ENCODE results near the gene TMC8. TPM values are rescaled to one million over a fixed set of nuclear protein-coding genes. Genes with fewer than 3 reads are reported as not detected.
A peak's percentile ranks its signal among the peaks of the same experiment; 100 is the strongest.

TMC8 gene
- total RNA-seq, 1 donor from 2014 or later: 1.3 TPM

- peaks cover 11% of the 10 kb centered on the region for H3K36me3 ChIP-seq
- peak overlapping the region; percentile 66 for H3K4me3 ChIP-seq
- no peaks in the 10 kb centered on the region for H3K27me3 ChIP-seq (ENCODE audit: low read depth)
- H3K27ac ChIP-seq (replicated peaks): peak overlapping the region; percentile 42
- intact Hi-C loops (cut with micrococcal nuclease): no loop called here
- TF ChIP-seq, protein P1, sequence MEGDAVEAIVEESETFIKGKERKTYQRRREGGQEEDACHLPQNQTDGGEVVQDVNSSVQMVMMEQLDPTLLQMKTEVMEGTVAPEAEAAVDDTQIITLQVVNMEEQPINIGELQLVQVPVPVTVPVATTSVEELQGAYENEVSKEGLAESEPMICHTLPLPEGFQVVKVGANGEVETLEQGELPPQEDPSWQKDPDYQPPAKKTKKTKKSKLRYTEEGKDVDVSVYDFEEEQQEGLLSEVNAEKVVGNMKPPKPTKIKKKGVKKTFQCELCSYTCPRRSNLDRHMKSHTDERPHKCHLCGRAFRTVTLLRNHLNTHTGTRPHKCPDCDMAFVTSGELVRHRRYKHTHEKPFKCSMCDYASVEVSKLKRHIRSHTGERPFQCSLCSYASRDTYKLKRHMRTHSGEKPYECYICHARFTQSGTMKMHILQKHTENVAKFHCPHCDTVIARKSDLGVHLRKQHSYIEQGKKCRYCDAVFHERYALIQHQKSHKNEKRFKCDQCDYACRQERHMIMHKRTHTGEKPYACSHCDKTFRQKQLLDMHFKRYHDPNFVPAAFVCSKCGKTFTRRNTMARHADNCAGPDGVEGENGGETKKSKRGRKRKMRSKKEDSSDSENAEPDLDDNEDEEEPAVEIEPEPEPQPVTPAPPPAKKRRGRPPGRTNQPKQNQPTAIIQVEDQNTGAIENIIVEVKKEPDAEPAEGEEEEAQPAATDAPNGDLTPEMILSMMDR (IDR thresholded peaks at IDR 0.05; ENCODE audit: borderline replicate concordance): no peak
- DNase-seq: peak; percentile 43
- H3K9me3 ChIP-seq (replicated peaks): no peaks in the 10 kb centered on the region
- peaks cover 35% of the 10 kb centered on the region for H3K4me1 ChIP-seq
These were observed 55.6 kb downstream of the TMC8 start for GRCh38 chr17:78185981-78186691.

DNA sequence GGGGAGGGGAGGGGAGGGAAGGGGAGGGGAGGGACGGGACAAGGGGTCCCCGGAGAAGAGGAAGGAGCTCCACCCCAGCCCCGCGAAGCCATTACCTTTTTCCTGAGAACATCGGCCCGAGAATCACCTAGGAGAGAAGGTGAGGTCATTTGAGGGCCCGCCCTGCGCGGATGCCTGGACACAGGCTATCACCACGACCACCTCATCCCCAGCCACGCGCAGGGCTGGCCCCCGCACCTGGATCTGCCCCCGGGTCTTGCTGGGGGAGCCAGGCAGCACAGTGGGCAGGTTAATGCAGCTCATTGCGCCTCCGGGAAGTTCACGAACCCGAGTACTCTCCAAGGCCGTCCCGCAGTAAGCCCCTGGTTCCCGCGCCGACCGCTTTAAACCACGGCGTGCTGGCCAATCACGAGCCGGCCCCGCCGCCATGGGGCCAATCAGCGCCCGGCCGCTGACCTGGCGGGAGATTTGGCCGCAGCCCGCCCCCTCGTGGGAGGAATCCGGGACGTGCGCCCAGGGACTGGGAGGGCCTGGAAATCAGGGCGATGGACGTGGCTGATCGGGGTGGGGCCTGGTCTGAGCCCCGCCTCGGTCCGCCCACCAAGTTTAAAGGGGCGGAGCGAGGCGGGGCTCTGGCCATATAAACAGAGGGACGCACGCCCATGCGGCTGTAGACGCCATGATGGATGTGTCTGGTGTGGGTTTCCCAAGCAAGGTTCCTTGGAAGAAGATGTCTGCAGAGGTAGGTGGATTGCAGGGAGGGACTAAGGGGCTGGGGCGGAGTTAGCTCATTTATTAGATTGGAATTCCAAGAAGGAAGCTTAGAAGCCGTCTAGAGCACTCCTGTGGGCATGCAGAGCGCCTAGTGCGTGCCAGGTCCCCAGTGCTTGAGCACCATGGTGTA lies 56.4 kb downstream of the TMC8 start, which contains the start of the genes AFMID and TK1:
Gene AFMID (plus strand): TSS at position 671 of the 904 bp plus-strand sequence. CDS start 9 bp downstream, at position 680.
Gene TK1 (minus strand): TSS at position 361 of the 904 bp plus-strand sequence. CDS start 58 bp downstream, at position 303.
- H3K27ac ChIP-seq (replicated peaks): peak within 1 kb of the TSS; percentile 88
- DNase-seq: peak; percentile 96
- H3K27me3 ChIP-seq (ENCODE audit: low read depth): no peaks in the 10 kb centered on the region
- no peaks in the 10 kb centered on the region for H3K9me3 ChIP-seq (replicated peaks)
- H3K36me3 ChIP-seq: peaks cover 19% of the 10 kb centered on the region
- TF ChIP-seq, protein P1 (IDR thresholded peaks at IDR 0.05; ENCODE audit: borderline replicate concordance): peak; percentile 90
- intact Hi-C loops (cut with micrococcal nuclease): no loop called here
- H3K4me3 ChIP-seq: peak within 1 kb of the TSS; percentile 66
- H3K4me1 ChIP-seq: peaks cover 35% of the 10 kb centered on the region

Other genes with a start within 250 kb of the TMC8 start
- 19.7 TPM for gene TNRC6C, start 172.1 kb upstream of the TMC8 start, total RNA-seq
- gene TMC6, start 2.0 kb upstream of the TMC8 start, total RNA-seq: 39.5 TPM
- not detected for gene C17orf99, start 15.6 kb downstream of the TMC8 start, total RNA-seq
- 86.9 TPM for gene SYNGR2, start 37.8 kb downstream of the TMC8 start, total RNA-seq
- 1.8 TPM for gene TK1, start 56.3 kb downstream of the TMC8 start, total RNA-seq
- 22.5 TPM for gene AFMID, start 56.6 kb downstream of the TMC8 start, total RNA-seq
- 0.69 TPM for gene BIRC5, start 83.5 kb downstream of the TMC8 start, total RNA-seq
- not detected for gene TMEM235, start 100.9 kb downstream of the TMC8 start, total RNA-seq
- 9.5 TPM for gene SOCS3, start 229.3 kb downstream of the TMC8 start, total RNA-seq
- 17.1 TPM for gene PGS1, start 247.9 kb downstream of the TMC8 start, total RNA-seq

All from left ventricle myocardium inferior (tissue), 1 donor.